K562 (cell line): ENCODE measurements around the gene UNC45B. TPM values are rescaled to one million over a fixed set of nuclear protein-coding genes. Genes with fewer than 3 reads are reported as not detected.
A peak's percentile ranks its signal among the peaks of the same experiment; 100 is the strongest.

Experiments
- BRD9 ChIP-seq: fragments of 450-650 bp; IDR thresholded peaks from 2 replicates; pipeline ENCODE4 v1.6.1; 2018; ENCODE audit warnings: low read depth; ENCODE audit not compliant: partially characterized antibody
- CREBBP ChIP-seq: IDR thresholded peaks from one replicate; pipeline ENCODE4 v1.6.1; 2012; ENCODE audit warnings: low read depth, mild to moderate bottlenecking, control low read depth, inconsistent platforms, low read length
- KLF6 ChIP-seq: fragments of 250-450 bp; sonication (Bioruptor Pico); IDR thresholded peaks from 2 replicates; pipeline ENCODE4 v1.4.0; 2020; ENCODE audit warnings: mild to moderate bottlenecking, moderate library complexity, borderline replicate concordance
- LEF1 ChIP-seq: fragments of 450-650 bp; IDR thresholded peaks from 2 replicates; pipeline ENCODE4 v1.6.1; 2016; ENCODE audit warnings: mild to moderate bottlenecking
- NBN ChIP-seq: fragments of 450-650 bp; IDR thresholded peaks from 2 replicates; pipeline ENCODE4 v1.6.1; 2016; ENCODE audit warnings: low read depth, mild to moderate bottlenecking
- NFATC3 ChIP-seq: fragments of 450-650 bp; IDR thresholded peaks from 2 replicates; pipeline ENCODE4 v1.6.1; 2017; ENCODE audit warnings: mild to moderate bottlenecking
- PPARD ChIP-seq: fragments of 250-450 bp; sonication (Bioruptor Pico); IDR thresholded peaks from 2 replicates; pipeline ENCODE4 v1.8.0; 2022; ENCODE audit warnings: inconsistent platforms, mild to moderate bottlenecking, moderate library complexity
- PYGO2 ChIP-seq: fragments of 450-650 bp; IDR thresholded peaks from 2 replicates; pipeline ENCODE4 v1.6.1; 2016; ENCODE audit warnings: mild to moderate bottlenecking, missing genetic modification characterization, moderate library complexity, missing compliant biosample characterization
- RBM25 ChIP-seq: fragments of 200-400 bp; formaldehyde crosslinking; IDR thresholded peaks from 2 replicates; pipeline ENCODE4 v1.6.1; 2018; ENCODE audit warnings: low read length, low read depth, moderate library complexity; ENCODE audit not compliant: severe bottlenecking
- RERE ChIP-seq: sonication (generic); formaldehyde crosslinking; IDR thresholded peaks from 2 replicates; pipeline ENCODE4 v1.8.0; 2023; ENCODE audit warnings: missing genetic modification reagents, mild to moderate bottlenecking, borderline replicate concordance
- RHOXF2B ChIP-seq: fragments of 250-450 bp; sonication (Bioruptor Pico); conservative IDR thresholded peaks from 2 replicates; pipeline ENCODE4 v1.5.1; 2021
- TAF15 ChIP-seq: fragments of 200-400 bp; formaldehyde crosslinking; IDR thresholded peaks from 2 replicates; pipeline ENCODE4 v1.6.1; 2017; ENCODE audit warnings: mild to moderate bottlenecking, low read depth, low read length, moderate library complexity
- ZNF263 ChIP-seq: sonication (generic); formaldehyde crosslinking; IDR thresholded peaks from 2 replicates; pipeline ENCODE4 v1.8.0; 2022; ENCODE audit warnings: mild to moderate bottlenecking, missing genetic modification reagents, borderline replicate concordance
- ZNF740 ChIP-seq, 3 experiments: fragments of 200-800 bp in 1 of 3; sonication (Bioruptor generic) in 1 of 3; sonication (generic) in 1 of 3; formaldehyde crosslinking in 1 of 3; IDR thresholded peaks; 2 replicates each; pipeline versions ENCODE4 v1.6.1 to v1.8.0; 2016 to 2022; ENCODE audit warnings: mild to moderate bottlenecking in 2 of 3, missing compliant biosample characterization in 2 of 3, missing genetic modification characterization in 2 of 3, missing genetic modification reagents in 1 of 3
- polyA plus RNA-seq, 8 experiments: library from polyadenylated mRNA; depleted of rRNA in 4 of 8; stranded (reverse) in 5 of 8; unstranded in 3 of 8; fragments of >200 nt; fragmentation: Nextera tagmentation in 2 of 8; fragmentation: Illumina TruSeq in 1 of 8; extraction: Ambion mirVana in 2 of 8; extraction: Trizol in 1 of 8; gene quantifications; 2 replicates each; pipeline versions ENCODE4 v1.2.1 to v1.2.3, GENCODE V29; 2011 to 2014; ENCODE audit warnings: inconsistent platforms in 1 of 8, missing spikeins in 1 of 8
- total RNA-seq, 7 experiments: library from RNA; depleted of rRNA in 6 of 7; stranded (reverse); fragments of >200 nt in 6 of 7; fragmentation: Illumina TruSeq in 2 of 7; extraction: Trizol in 2 of 7; gene quantifications; 2 replicates each; pipeline versions ENCODE4 v1.2.1 to v1.2.3, GENCODE V29; 2011 to 2021; ENCODE audit warnings: low replicate concordance in 1 of 7
- TF ChIP-seq, protein P1 (sequence below): sonication (generic); formaldehyde crosslinking; IDR thresholded peaks from 2 replicates; pipeline ENCODE4 v1.8.0; 2022; ENCODE audit warnings: missing genetic modification reagents, mild to moderate bottlenecking, borderline replicate concordance

The UNC45B gene
- total and polyA plus RNA-seq, 9 of the 15 experiments (the other 6 are each of a cell fraction or from before 2014, with no cell fraction given), result not detected

- TF ChIP-seq NBN (no peak), NFATC3 (no peak), KLF6 (CRISPR knock-in tag) (no peak), ZNF263 (CRISPR knock-in tag) (no peak), RHOXF2B (CRISPR knock-in tag) (no peak), CREBBP (no peak), LEF1 (no peak), RBM25 (peak; percentile 69), PYGO2 (tag) (no peak), TAF15 (no peak), RERE (CRISPR knock-in tag) (no peak), BRD9 (no peak), ZNF740 (CRISPR knock-in tag; IDR thresholded peaks at IDR 0.05) (no peak), ZNF740 (tag; IDR thresholded peaks at IDR 0.05) (no peak), PPARD (no peak)
- TF ChIP-seq, protein P1, sequence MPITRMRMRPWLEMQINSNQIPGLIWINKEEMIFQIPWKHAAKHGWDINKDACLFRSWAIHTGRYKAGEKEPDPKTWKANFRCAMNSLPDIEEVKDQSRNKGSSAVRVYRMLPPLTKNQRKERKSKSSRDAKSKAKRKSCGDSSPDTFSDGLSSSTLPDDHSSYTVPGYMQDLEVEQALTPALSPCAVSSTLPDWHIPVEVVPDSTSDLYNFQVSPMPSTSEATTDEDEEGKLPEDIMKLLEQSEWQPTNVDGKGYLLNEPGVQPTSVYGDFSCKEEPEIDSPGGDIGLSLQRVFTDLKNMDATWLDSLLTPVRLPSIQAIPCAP (CRISPR knock-in tag), result no peak
These were observed 28.0 kb upstream of the UNC45B start, which contains the start of gene RAD51D (continued) for GRCh38 chr17:35119370-35120165.
